RWPE2 (cell line): ENCODE measurements around the gene CA7.
A peak's percentile ranks its signal among the peaks of the same experiment; 100 is the strongest.

Experiments
- ATAC-seq: fragments of 200-7000 bp; cut with Tn5 transposase; 3 replicates; pipeline ENCODE4 v1.9.1; 2021; ENCODE audit warnings: low read depth
- DNase-seq: peaks from one replicate; pipeline ENCODE4 v3.0.0-alpha.2; 2020; ENCODE audit warnings: low spot score
- H3K27ac ChIP-seq: fragments of 450-650 bp; 2 replicates; pipeline ENCODE4 v1.5.1; 2017; ENCODE audit warnings: mild to moderate bottlenecking; ENCODE audit not compliant: poor library complexity, severe bottlenecking
- H3K27me3 ChIP-seq: fragments of 250-450 bp; sonication (Bioruptor Pico); 2 replicates; pipeline ENCODE4 v1.5.1; 2021; ENCODE audit warnings: mild to moderate bottlenecking, moderate library complexity; ENCODE audit not compliant: insufficient read depth, poor library complexity, severe bottlenecking
- H3K36me3 ChIP-seq: fragments of 250-450 bp; sonication (Bioruptor Pico); 2 replicates; pipeline ENCODE4 v1.5.1; 2020; ENCODE audit warnings: low read depth, mild to moderate bottlenecking, moderate library complexity
- H3K4me1 ChIP-seq: fragments of 250-450 bp; sonication (Bioruptor Pico); 2 replicates; pipeline ENCODE4 v1.5.1; 2021; ENCODE audit warnings: mild to moderate bottlenecking, moderate library complexity; ENCODE audit not compliant: insufficient read depth, poor library complexity, severe bottlenecking
- H3K4me3 ChIP-seq: fragments of 250-450 bp; sonication (Bioruptor Pico); 2 replicates; pipeline ENCODE4 v1.5.1; 2021; ENCODE audit warnings: mild to moderate bottlenecking, moderate library complexity; ENCODE audit not compliant: severe bottlenecking
- H3K9me3 ChIP-seq: fragments of 250-450 bp; sonication (Bioruptor Pico); 2 replicates; pipeline ENCODE4 v1.5.1; 2021; ENCODE audit warnings: mild to moderate bottlenecking, moderate library complexity; ENCODE audit not compliant: severe bottlenecking
- TF ChIP-seq, protein P1 (sequence below): fragments of 450-650 bp; IDR thresholded peaks from one replicate; pipeline ENCODE4 v1.5.1; 2017; ENCODE audit warnings: mild to moderate bottlenecking, moderate library complexity; ENCODE audit not compliant: poor library complexity, severe bottlenecking

CA7 gene

DNA sequence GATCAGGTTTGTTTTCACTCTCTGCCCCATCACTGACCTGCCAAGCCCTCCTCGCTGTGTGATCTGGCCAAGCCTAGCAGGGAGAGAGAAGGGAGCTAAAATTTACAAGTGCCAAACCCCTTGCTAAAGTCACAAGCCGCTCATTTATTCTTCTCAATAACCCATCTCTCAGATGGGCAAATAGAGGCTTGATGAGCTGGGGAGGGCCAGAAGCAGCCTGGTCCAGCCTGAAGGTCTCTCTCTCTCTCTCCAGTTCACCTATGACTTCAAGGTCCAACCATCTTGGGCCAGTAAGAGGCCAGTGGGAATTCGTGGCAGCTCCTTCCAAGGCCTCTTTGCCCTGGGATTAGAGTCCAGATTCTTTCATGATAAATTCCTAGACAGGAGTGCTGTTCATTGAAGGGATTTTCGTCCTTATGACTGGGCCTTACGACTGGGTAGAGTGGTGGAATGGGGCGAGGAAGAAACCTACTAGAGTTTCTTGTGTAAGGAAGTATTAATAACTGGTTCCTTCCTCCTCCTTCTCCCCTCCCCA is 3.4 kb downstream of the CA7 start:
- no peak for ATAC-seq
- Histone ChIP-seq H3K4me3 (no peak overlapping the region), H3K27me3 (peaks cover 30% of the 10 kb centered on the region), H3K36me3 (no peaks in the 10 kb centered on the region), H3K4me1 (no peaks in the 10 kb centered on the region), H3K9me3 (no peaks in the 10 kb centered on the region), H3K27ac (no peak overlapping the region)
- TF ChIP-seq, protein P1, sequence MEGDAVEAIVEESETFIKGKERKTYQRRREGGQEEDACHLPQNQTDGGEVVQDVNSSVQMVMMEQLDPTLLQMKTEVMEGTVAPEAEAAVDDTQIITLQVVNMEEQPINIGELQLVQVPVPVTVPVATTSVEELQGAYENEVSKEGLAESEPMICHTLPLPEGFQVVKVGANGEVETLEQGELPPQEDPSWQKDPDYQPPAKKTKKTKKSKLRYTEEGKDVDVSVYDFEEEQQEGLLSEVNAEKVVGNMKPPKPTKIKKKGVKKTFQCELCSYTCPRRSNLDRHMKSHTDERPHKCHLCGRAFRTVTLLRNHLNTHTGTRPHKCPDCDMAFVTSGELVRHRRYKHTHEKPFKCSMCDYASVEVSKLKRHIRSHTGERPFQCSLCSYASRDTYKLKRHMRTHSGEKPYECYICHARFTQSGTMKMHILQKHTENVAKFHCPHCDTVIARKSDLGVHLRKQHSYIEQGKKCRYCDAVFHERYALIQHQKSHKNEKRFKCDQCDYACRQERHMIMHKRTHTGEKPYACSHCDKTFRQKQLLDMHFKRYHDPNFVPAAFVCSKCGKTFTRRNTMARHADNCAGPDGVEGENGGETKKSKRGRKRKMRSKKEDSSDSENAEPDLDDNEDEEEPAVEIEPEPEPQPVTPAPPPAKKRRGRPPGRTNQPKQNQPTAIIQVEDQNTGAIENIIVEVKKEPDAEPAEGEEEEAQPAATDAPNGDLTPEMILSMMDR, result no peak
- peak; percentile 8 for DNase-seq

DNA sequence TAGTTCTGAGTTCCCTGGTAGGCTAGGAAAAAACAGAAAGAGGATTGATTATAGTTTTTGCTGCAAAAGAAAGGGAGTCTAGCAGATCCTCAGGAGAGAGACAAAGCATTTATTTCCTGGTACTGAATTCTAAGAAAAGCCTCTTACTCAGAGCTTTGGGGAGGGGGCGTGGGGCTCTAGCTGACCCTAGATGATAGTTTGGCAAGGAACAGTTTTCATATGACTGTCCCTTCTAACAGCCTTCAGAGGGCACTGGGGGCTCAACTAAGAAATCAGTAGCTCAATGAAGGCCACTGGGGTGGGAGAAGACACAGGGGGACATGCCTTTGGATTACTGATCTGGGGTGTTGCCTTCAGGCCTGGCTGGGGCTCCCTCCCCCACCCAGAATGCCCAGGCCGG is 4.0 kb downstream of the CA7 start:
- H3K4me3 ChIP-seq, result no peak overlapping the region
- ATAC-seq, result no peak
- no peaks in the 10 kb centered on the region for H3K36me3 ChIP-seq
- peaks cover 30% of the 10 kb centered on the region for H3K27me3 ChIP-seq
- TF ChIP-seq, protein P1, result no peak
- H3K9me3 ChIP-seq, result no peaks in the 10 kb centered on the region
- no peaks in the 10 kb centered on the region for H3K4me1 ChIP-seq
- no peak for DNase-seq
- H3K27ac ChIP-seq, result no peak overlapping the region

DNA sequence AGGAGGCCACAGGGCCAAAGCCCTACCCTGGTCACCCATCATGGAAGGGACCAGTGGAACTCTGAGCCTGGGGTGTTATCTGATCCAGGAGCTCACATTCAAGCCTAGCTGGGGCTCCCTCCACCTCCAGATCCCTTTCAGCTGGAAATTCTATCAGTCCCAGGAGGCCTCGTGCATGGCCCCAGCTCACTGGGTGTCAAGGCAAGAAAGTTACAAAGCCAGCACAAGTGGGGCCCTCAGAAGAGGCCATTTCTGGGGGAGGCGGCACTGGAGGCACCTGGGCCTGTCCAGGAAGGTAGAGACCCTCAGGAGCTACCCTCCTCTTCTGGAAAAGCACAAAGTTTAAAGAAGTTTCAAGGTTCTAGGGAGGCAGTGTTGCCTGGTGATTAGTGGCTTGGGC is 4.8 kb downstream of the CA7 start:
- no peak overlapping the region for H3K4me3 ChIP-seq
- TF ChIP-seq, protein P1, result no peak
- ATAC-seq (no peak), DNase-seq (peak; percentile 29)
- peaks cover 24% of the 10 kb centered on the region for H3K27me3 ChIP-seq
- no peaks in the 10 kb centered on the region for H3K36me3 ChIP-seq
- no peaks in the 10 kb centered on the region for H3K9me3 ChIP-seq
- H3K4me1 ChIP-seq, result no peaks in the 10 kb centered on the region
- no peak overlapping the region for H3K27ac ChIP-seq

DNA sequence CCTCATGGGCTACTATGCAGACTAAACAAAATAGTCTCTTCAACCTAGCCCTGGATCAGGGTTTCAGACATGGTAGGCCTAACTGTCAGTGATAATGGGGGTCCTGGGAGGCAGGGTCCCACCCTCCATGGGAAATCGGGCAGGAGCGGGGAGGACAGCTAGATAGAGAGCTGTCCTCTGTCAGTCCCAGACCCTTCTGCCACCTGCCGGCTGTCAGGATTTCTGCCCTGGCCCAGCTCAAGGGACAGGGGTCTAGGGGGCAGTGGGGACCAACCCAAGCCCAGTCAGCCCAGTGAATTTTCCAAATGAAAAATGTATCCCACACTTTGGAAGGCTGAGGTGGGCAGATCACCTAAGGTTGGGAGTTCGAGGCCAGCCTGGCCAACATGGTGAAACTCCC is 5.3 kb downstream of the CA7 start:
- ATAC-seq, result no peak
- no peak overlapping the region for H3K4me3 ChIP-seq
- DNase-seq, result peak; percentile 38
- no peaks in the 10 kb centered on the region for H3K36me3 ChIP-seq
- H3K27ac ChIP-seq, result no peak overlapping the region
- TF ChIP-seq, protein P1, result peak; percentile 13
- no peaks in the 10 kb centered on the region for H3K9me3 ChIP-seq
- H3K4me1 ChIP-seq, result no peaks in the 10 kb centered on the region
- H3K27me3 ChIP-seq, result peaks cover 20% of the 10 kb centered on the region

DNA sequence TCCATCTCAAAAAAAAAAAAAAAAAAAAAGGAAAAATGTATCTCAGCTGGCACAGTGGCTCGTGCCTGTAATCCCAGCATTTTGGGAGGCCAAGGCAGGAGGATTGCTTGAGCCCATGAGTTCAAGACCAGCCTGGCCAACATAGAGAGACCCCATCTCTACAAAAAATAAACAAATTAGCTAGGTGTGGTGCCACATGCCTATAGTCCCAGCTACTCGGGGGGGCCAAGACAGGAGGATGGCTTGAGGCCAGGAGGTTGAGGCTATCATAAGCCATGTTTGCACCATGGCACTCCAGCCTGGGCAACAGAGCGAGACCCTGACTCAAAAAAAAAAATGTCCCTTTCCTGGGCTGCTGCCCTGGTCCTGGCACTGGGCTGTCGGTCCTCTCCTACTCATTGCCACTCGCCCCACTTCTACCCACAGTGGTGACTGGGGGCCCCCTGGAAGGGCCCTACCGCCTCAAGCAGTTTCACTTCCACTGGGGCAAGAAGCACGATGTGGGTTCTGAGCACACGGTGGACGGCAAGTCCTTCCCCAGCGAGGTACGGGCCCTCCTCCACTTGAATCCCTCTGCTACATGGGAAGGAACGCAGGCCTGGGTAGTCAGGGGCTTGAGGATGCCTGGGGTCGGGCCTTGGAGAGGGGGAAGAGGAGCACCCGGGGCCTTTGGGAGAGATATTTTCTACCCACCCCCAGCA is 6.1 kb downstream of the CA7 start:
- H3K4me3 ChIP-seq, result no peak overlapping the region
- no peaks in the 10 kb centered on the region for H3K9me3 ChIP-seq
- peak; percentile 25 for DNase-seq
- TF ChIP-seq, protein P1, result no peak
- H3K27me3 ChIP-seq, result peaks cover 13% of the 10 kb centered on the region
- no peak for ATAC-seq
- no peaks in the 10 kb centered on the region for H3K36me3 ChIP-seq
- no peaks in the 10 kb centered on the region for H3K4me1 ChIP-seq
- H3K27ac ChIP-seq, result no peak overlapping the region
